Urothelium cell line (cell line): ENCODE measurements around the gene NKIRAS1.

Source experiments
- DNase-seq: peaks from one replicate; pipeline ENCODE4 v3.0.0; 2011; ENCODE audit warnings: low spot score, mixed read lengths
- FAIRE-seq: peaks from 2 replicates; lab custom pipeline; 2011; peaks lifted over from hg19 to GRCh38; lab: Jason Lieb, UNC

The NKIRAS1 gene

DNA sequence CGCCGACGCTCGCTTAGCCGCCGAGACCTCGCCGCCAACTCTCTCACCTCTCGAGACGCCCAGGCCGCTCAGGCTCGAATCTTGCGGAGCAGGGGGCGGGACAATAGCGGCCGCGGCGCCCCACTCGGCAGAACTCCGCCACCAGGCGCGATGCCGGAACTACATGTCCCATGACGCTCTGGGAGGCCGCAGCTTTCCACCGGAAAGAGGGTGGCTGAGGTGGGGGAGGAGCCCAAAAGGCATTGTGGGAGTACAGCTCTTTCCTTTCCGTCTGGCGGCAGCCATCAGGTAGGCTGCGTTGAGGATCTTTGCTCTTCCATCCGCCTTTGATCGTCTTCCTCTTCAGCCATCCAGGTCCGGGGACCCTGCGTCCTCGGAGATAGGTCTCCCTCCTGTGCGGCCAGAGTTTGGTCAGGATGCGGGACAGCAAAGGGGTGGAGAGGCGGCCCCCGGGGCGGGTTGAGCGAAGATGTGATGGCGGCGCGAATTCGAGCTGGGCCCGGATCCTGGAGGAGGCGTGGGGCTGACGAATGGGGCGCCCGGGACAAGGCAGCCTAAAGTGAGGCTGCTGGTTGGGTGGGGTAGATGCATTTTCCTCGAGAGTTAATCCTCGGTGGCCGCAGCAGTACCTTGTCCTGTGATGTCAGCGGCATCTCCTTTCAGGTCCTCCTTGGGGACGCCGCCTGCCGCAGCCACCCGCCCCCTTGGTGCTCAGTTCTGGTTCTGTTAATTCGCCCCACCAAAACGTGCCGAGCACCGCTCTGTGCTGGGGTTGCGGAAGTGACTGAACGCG, at the start of gene NKIRAS1, which contains the start of gene RPL15:
Gene NKIRAS1, minus strand, starts transcription at position 105 of the 793 bp plus-strand sequence. CDS start 6,086 bp downstream, outside the sequence.
Gene RPL15, plus strand, starts transcription at position 247 of the 793 bp plus-strand sequence. CDS start 728 bp downstream, outside the sequence.
- FAIRE-seq: peak; percentile 66

GRCh38 chr3:23966328-23966727, 49.5 kb upstream of the NKIRAS1 start:
- DNase-seq (no peak), FAIRE-seq (no peak)

More for the DNA sequence above, at the start of gene NKIRAS1, which contains the start of gene RPL15:
- DNase-seq: peak; percentile 97

- FAIRE-seq (no peak), DNase-seq (no peak)
Observed at GRCh38 chr3:23964537-23965235, 47.9 kb upstream of the NKIRAS1 start.

GRCh38 chr3:23961913-23962312, 45.1 kb upstream of the NKIRAS1 start:
- no peak for FAIRE-seq
- DNase-seq: no peak

DNA sequence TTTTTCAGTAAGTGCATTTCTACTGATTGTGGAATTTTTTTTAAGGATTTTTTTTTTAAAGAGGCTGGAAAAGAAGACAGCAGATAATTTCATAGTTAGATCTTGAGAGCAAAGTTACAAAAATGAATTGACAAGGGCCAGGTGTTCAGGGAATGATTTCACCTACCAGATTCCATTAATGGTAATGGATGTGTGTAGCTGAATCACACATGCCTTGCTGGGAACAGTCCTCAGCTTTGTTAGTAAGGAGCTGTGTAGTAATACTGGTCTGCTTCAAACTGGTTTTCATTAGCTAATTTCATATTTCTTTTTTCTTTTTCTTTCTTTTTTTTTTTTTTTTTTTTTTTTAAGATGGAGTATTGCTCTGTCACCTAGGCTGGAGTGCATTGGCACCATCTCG, 44.3 kb upstream of the NKIRAS1 start:
- FAIRE-seq (no peak), DNase-seq (no peak)

DNA sequence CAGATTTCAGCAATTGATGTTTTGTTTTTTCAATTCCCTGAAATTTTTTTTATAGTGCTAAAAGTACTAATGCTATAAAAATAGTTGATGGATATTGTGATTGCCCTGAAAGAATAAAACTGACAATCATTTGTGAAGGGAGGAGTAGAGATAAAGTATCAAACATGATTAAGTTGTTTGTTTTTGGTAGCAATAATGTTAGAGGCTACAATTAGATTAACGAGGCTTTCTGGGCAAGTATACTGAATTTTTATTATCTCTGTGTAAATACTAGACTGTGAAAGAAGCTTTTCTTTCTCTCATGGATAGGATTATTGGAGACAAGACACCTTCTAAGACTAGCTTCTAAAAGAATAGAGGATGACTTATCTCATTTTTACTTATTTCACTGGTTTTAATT, 43.9 kb upstream of the NKIRAS1 start:
- no peak for DNase-seq
- no peak for FAIRE-seq

GRCh38 chr3:23959135-23959900, 42.5 kb upstream of the NKIRAS1 start:
- DNase-seq: peak; percentile 57
- FAIRE-seq: no peak

DNA sequence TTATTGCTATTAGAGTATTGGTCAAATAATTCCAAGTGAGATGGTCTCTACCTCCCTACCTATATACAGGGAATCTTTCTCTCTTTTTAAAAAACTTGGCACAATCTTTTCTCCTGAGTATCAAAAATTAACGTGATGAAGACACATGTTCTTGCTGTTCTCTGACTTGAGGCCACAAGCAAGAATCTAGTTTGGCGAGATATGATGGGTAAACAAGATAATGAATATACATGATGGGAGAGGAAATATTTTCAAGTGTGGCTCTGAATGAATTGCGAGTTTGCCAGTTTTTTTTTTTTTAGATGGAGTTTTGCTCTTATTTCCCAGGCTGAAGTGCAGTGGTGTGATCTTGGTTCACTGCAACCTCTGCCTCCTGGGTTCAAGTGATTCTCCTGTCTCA, 39.9 kb upstream of the NKIRAS1 start:
- DNase-seq: no peak
- FAIRE-seq: no peak

GRCh38 chr3:23954144-23954543, 37.4 kb upstream of the NKIRAS1 start:
- DNase-seq (no peak), FAIRE-seq (no peak)

- FAIRE-seq (no peak), DNase-seq (no peak)
Observed at GRCh38 chr3:23953523-23953922, 36.7 kb upstream of the NKIRAS1 start.

- FAIRE-seq: no peak
- no peak for DNase-seq
Observed at GRCh38 chr3:23952646-23953045, 35.9 kb upstream of the NKIRAS1 start.

DNA sequence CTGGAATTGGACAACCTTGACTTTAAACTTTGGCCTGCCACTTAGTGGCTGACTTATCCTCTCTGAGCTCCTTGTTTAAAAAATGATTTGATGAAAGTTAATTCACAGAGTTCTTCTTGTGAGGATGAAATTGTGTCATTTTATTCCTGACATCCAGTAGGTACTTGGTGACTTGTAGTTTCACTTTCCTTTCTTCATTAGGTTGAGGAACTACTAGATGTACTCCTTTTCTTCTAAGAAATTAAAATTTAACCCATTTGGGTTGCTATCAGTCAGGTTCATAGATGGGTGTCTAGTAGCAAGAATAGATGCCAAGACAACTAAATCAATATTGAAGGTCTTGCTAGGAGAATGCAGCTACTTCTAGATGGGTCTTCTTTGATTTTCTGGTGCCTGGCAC, 33.5 kb upstream of the NKIRAS1 start:
- FAIRE-seq: no peak
- no peak for DNase-seq

GRCh38 chr3:23949784-23950183, 33.0 kb upstream of the NKIRAS1 start:
- FAIRE-seq (no peak), DNase-seq (no peak)

- DNase-seq: no peak
- no peak for FAIRE-seq
Observed at GRCh38 chr3:23948761-23949160, 32.0 kb upstream of the NKIRAS1 start.

- DNase-seq: peak; percentile 97
- peak; percentile 91 for FAIRE-seq
Observed at GRCh38 chr3:23945913-23946687, 29.3 kb upstream of the NKIRAS1 start.

- FAIRE-seq (no peak), DNase-seq (no peak)
Observed at GRCh38 chr3:23945663-23945912, 28.8 kb upstream of the NKIRAS1 start.

DNA sequence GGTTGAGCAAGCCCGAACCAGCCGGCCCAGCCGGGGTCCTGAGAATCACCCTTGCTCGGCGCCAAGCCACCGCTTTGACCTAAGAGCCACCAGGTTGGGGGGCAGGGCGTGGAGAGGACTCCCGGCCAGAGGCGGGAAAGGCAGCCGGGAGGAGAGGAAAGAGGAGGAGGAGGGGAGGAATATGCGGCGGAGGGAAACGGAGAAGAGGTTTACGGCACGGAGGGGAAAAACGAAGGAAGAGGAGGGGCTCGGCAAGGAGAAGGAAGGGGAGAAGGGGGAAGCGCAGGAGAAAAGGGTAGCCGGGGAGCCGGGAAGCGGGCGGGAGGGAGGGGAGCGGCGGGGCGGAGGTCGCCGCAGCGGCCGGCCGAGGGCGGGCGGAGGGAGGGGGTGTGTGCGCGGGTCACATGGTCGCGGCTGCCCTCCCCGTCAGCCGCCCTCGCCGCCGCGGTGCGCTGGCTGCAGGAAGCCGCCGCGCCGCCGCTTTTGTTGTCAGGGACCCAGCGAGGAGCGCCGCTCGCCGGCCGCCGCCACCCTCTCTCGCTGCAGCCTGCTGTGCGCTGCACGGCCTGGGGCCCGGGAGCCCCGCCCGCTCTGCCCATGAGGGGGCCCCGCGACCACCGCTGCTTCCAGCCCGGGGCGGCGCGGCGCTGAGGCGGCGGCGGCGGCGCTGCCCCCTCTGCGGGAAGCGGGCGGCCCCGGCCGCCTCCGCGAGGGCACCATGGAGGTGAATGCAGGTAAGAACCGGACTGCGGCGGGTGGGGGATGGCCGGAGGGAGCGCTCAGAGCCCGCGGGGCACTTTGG, 28.3 kb upstream of the NKIRAS1 start, which contains the start of gene NR1D2:
Gene NR1D2, plus strand, starts transcription at position 426 of the 802 bp plus-strand sequence. Its CDS starts 293 bp downstream, at position 719.
- no peak for FAIRE-seq
- peak; percentile 92 for DNase-seq

DNA sequence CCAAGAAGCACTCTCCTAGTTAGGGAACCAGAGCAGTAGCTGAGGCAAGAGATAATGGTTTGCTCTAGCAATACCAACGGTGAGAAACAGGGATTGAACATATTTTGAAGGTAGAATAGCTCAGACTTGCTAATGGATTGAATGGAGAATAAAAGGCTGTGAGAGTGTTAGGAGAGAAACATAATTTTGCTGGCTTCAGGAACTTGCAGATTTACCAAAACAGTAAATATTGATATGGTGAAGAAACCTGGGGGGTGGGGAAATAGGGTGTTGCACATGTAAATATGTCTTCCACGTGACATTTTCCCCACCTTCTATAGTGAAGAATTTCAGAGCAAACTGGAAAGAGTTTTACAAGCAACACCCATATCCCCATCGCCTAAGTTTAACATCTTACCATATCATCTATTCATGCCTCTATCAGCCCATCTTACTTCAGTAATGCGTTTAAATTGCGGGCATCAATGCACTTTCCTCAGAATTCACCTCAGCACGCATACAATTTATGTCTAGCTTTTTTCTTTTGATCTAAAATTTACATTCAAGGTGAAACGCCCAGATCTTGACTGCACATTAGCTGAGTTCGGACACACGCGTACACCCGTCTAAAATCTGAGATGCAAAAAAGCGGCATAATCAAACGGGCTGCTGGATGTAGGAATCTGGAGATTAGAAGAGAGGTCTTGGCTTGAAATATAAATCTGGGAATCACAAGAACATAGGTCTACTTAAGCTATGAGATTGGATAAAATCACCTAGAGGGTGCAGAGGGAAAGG, 27.4 kb upstream of the NKIRAS1 start:
- DNase-seq: peak; percentile 11

GRCh38 chr3:23942546-23942945, 25.8 kb upstream of the NKIRAS1 start:
- no peak for DNase-seq
- FAIRE-seq: no peak

More for the DNA sequence above, 27.4 kb upstream of the NKIRAS1 start:
- FAIRE-seq: no peak
